Smooth muscle cell (in vitro differentiated cells): ENCODE measurements around the gene NTRK2. TPM values are rescaled to one million over a fixed set of nuclear protein-coding genes. Genes with fewer than 3 reads are reported as not detected.

Experiments
- DNase-seq: peaks from one replicate; lab custom pipeline; 2025; ENCODE audit not compliant: unreplicated experiment; lab: John Stamatoyannopoulos, UW
- H2AFZ ChIP-seq: fragments of 200-600 bp; sonication (generic); 2 replicates; pipeline ENCODE4 v1.6.0; 2016; ENCODE audit warnings: antibody characterized with exemption, low read depth, mild to moderate bottlenecking
- H3F3A ChIP-seq: fragments of 200-600 bp; sonication (generic); 2 replicates; pipeline ENCODE4 v1.6.0; 2017; ENCODE audit warnings: antibody characterized with exemption, low read depth
- H3K27ac ChIP-seq: fragments of 200-600 bp; sonication (generic); 2 replicates; pipeline ENCODE4 v1.5.1; 2016; ENCODE audit warnings: low read depth, mild to moderate bottlenecking
- H3K27me3 ChIP-seq: fragments of 200-600 bp; sonication (generic); 2 replicates; pipeline ENCODE4 v1.6.1; 2016; ENCODE audit warnings: low read depth, mild to moderate bottlenecking
- H3K36me3 ChIP-seq: fragments of 200-600 bp; sonication (generic); 2 replicates; pipeline ENCODE4 v1.5.1; 2016; ENCODE audit warnings: low read depth
- H3K4me1 ChIP-seq: fragments of 200-600 bp; sonication (generic); 2 replicates; pipeline ENCODE4 v1.5.1; 2016; ENCODE audit warnings: low read depth
- H3K4me2 ChIP-seq: fragments of 200-600 bp; sonication (generic); 2 replicates; pipeline ENCODE4 v1.6.0; 2016; ENCODE audit warnings: mild to moderate bottlenecking
- H3K4me3 ChIP-seq: fragments of 200-600 bp; sonication (generic); 2 replicates; pipeline ENCODE4 v1.5.1; 2016; ENCODE audit warnings: mild to moderate bottlenecking
- H3K79me2 ChIP-seq: fragments of 200-600 bp; sonication (generic); 2 replicates; pipeline ENCODE4 v1.6.0; 2016; ENCODE audit warnings: low read depth, mild to moderate bottlenecking
- H3K9ac ChIP-seq: fragments of 200-600 bp; sonication (generic); 2 replicates; pipeline ENCODE4 v1.6.0; 2016; ENCODE audit warnings: low read depth
- H3K9me3 ChIP-seq: fragments of 200-600 bp; sonication (generic); replicated peaks from 2 replicates; pipeline ENCODE4 v1.5.1; 2016; ENCODE audit warnings: low read depth
- H4K20me1 ChIP-seq: fragments of 200-600 bp; sonication (generic); 2 replicates; pipeline ENCODE4 v1.6.0; 2016; ENCODE audit warnings: low read depth
- WGBS: methylation state at CpG from one replicate; pipeline ENCODE4 v1.1.7; 2016; ENCODE audit warnings: low lambda C conversion rate; 5-methylcytosine and 5-hydroxymethylcytosine counted together
- polyA plus RNA-seq: library from polyadenylated mRNA; unstranded; fragments of >200 nt; fragmentation: Nextera tagmentation; extraction: Ambion mirVana; gene quantifications from 2 replicates; pipeline ENCODE4 v1.2.1, GENCODE V29; 2016
- total RNA-seq: library from RNA; depleted of rRNA; stranded (reverse); fragments of >200 nt; gene quantifications from 2 replicates; pipeline ENCODE4 v1.2.3, GENCODE V29; 2014
- TF ChIP-seq, protein P1 (sequence below): fragments of 200-600 bp; sonication (generic); IDR thresholded peaks from 2 replicates; pipeline ENCODE4 v1.5.1; 2017; ENCODE audit warnings: borderline replicate concordance, mild to moderate bottlenecking, antibody characterized with exemption; ENCODE audit not compliant: insufficient read depth, poor library complexity, severe bottlenecking

Gene NTRK2
- total and polyA plus RNA-seq, 2 experiments from 2014 or later: 1.7 to 3.9 TPM

- no peak for DNase-seq
- Histone ChIP-seq H3K79me2 (no peaks in the 10 kb centered on the region), H3K4me2 (no peak overlapping the region), H3K4me1 (no peaks in the 10 kb centered on the region), H3K36me3 (no peaks in the 10 kb centered on the region), H3K9me3 (no peaks in the 10 kb centered on the region), H3F3A (no peaks in the 10 kb centered on the region), H2AFZ (no peak overlapping the region), H3K27ac (no peak overlapping the region), H3K27me3 (peaks cover 56% of the 10 kb centered on the region), H3K4me3 (no peak overlapping the region), H3K9ac (no peak overlapping the region), H4K20me1 (no peaks in the 10 kb centered on the region)
- WGBS: 91% methylated on average over 4 of the region's 4 CpGs
- TF ChIP-seq, protein P1, sequence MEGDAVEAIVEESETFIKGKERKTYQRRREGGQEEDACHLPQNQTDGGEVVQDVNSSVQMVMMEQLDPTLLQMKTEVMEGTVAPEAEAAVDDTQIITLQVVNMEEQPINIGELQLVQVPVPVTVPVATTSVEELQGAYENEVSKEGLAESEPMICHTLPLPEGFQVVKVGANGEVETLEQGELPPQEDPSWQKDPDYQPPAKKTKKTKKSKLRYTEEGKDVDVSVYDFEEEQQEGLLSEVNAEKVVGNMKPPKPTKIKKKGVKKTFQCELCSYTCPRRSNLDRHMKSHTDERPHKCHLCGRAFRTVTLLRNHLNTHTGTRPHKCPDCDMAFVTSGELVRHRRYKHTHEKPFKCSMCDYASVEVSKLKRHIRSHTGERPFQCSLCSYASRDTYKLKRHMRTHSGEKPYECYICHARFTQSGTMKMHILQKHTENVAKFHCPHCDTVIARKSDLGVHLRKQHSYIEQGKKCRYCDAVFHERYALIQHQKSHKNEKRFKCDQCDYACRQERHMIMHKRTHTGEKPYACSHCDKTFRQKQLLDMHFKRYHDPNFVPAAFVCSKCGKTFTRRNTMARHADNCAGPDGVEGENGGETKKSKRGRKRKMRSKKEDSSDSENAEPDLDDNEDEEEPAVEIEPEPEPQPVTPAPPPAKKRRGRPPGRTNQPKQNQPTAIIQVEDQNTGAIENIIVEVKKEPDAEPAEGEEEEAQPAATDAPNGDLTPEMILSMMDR: no peak
Observed at GRCh38 chr9:84785792-84786547, 116.4 kb downstream of the NTRK2 start.

- Histone ChIP-seq H3K9ac (no peak overlapping the region), H2AFZ (no peak overlapping the region), H3K9me3 (no peaks in the 10 kb centered on the region), H3K27me3 (peaks cover 58% of the 10 kb centered on the region), H3K4me3 (no peak overlapping the region), H3F3A (no peaks in the 10 kb centered on the region), H4K20me1 (no peaks in the 10 kb centered on the region), H3K4me1 (no peaks in the 10 kb centered on the region), H3K27ac (no peak overlapping the region), H3K79me2 (no peaks in the 10 kb centered on the region), H3K36me3 (no peaks in the 10 kb centered on the region), H3K4me2 (no peak overlapping the region)
- DNase-seq: no peak
- 92% methylated on average over 5 of the region's 5 CpGs for WGBS
- TF ChIP-seq, protein P1: no peak
Observed at GRCh38 chr9:84788803-84789462, 119.4 kb downstream of the NTRK2 start.

DNA sequence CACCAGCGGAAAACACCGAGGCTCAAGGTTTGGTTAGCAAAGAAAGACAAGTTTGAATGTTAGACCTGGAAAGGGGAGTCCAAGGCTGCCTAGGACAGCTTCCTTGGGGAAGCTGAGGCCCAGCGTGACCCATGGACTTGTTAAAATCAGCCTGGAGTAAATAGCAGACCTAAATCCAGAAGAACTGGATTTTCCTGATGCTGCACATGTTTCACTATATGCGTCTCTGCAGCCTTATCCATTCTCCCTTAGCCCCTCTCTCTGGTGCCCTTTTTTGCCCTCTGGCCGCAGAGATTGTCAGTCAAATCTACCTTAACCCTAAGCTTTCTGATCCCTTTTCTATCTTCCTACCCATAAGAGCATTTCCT is 119.9 kb downstream of the NTRK2 start:
- TF ChIP-seq, protein P1: no peak
- Histone ChIP-seq H3K9me3 (no peaks in the 10 kb centered on the region), H3K36me3 (no peaks in the 10 kb centered on the region), H4K20me1 (no peaks in the 10 kb centered on the region), H3K4me2 (no peak overlapping the region), H3K4me1 (no peaks in the 10 kb centered on the region), H3K27me3 (peaks cover 54% of the 10 kb centered on the region), H3K4me3 (no peak overlapping the region), H3F3A (no peaks in the 10 kb centered on the region), H3K9ac (no peak overlapping the region), H3K27ac (no peak overlapping the region), H2AFZ (no peak overlapping the region), H3K79me2 (no peaks in the 10 kb centered on the region)
- 75% methylated on average over 5 of the region's 5 CpGs for WGBS
- DNase-seq: no peak
